GM18870 (cell line): Measurements from ENCODE around the gene ZNF385C.

Experiments
- ATAC-seq: cut with Tn5 transposase; IDR thresholded peaks from one replicate; pipeline ENCODE4 v1.9.1; 2021; ENCODE audit warnings: moderate library complexity; ENCODE audit not compliant: unreplicated experiment

ZNF385C gene

GRCh38 chr17:41996855-41997164 lies 101.5 kb downstream of the ZNF385C start:
- ATAC-seq: no peak

DNA sequence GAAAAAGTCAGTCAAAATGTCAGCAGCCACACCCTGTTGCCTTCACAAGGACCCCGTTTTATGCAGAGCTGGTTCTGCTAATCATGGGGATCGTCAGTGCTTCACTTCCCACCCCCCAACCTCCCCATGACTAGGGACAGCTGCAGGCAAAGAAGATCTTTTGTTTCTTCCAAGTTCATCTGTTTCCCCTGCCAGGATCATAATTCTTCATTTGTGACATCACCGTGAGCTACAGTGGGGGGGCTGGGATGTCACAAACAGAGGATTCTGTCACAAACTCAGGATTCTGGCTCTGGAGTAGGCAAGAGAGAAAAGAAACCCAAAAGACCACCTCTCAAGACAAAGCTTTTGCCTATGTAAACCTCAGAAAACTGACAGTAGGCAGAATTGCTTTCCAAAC lies 105.7 kb downstream of the ZNF385C start:
- no peak for ATAC-seq

- no peak for ATAC-seq
These were observed 108.4 kb downstream of the ZNF385C start for GRCh38 chr17:41989702-41990419.

GRCh38 chr17:41988418-41988817 lies 109.9 kb downstream of the ZNF385C start:
- no peak for ATAC-seq

GRCh38 chr17:41987642-41988041 lies 110.6 kb downstream of the ZNF385C start:
- ATAC-seq: no peak

- no peak for ATAC-seq
These were observed 111.6 kb downstream of the ZNF385C start for GRCh38 chr17:41986634-41987033.

DNA sequence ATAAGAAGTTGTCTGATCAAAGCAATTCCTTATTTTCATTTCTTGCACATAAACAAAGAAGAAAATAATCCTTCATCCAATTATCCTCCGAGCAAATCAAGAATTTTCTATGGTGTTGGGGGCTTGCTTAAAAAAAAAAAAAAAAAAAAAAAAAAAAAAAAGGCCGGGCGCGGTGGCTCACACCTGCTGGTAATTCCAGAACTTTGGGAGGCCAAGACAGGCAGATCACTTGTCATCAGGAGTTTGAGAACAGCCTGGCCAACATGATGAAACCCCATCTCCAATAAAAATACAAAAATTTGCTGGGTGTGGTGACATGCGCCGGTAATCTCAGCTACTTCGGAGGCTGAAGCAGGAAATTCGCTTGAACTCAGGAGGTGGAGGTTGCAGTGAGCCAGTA lies 112.4 kb downstream of the ZNF385C start:
- ATAC-seq: no peak

GRCh38 chr17:41984454-41984853 lies 113.8 kb downstream of the ZNF385C start:
- no peak for ATAC-seq

GRCh38 chr17:41982026-41982760 lies 116.1 kb downstream of the ZNF385C start:
- ATAC-seq: no peak

DNA sequence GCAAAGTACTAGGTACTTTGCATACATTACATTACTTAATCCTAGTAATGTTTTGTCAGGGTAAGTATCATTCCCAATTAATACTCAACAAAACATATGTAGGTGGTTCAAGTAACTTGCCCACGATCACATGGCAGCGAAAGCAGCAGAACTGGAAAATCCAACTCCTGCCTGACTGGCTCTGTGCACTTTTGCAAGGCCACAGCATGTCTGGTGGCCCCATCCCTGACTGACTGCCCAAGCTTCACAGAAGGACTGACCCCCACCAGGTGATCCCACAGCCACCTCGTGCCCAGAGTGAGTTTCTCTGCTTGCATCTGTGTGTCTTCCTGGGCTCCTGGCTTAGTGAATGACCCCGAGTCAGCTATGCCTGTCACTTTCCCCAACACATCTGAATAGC lies 120.3 kb downstream of the ZNF385C start:
- ATAC-seq: no peak

- no peak for ATAC-seq
These were observed 122.0 kb downstream of the ZNF385C start for GRCh38 chr17:41976142-41976768.
